NT2/D1 (cell line): Measurements from ENCODE around the gene CPEB3.

Experiments used
- SUZ12 ChIP-seq: IDR thresholded peaks from 2 replicates; pipeline ENCODE4 v1.6.1; 2011; ENCODE audit not compliant: insufficient read length, insufficient read depth; ENCODE audit errors: extremely low read depth
- YY1 ChIP-seq: IDR thresholded peaks from 2 replicates; pipeline ENCODE4 v1.6.1; 2011; ENCODE audit not compliant: insufficient read length, insufficient read depth
- ZNF274 ChIP-seq: IDR thresholded peaks from 2 replicates; pipeline ENCODE4 v1.6.1; 2011; ENCODE audit warnings: mild to moderate bottlenecking, low read depth, low read length

- TF ChIP-seq YY1 = no peak
- TF ChIP-seq ZNF274 = no peak
- TF ChIP-seq SUZ12 = no peak
Observed at GRCh38 chr10:92231196-92231595, 59.7 kb downstream of the CPEB3 start.
